Panc1 (cell line): ENCODE measurements around the gene ATP5MC2. TPM values are rescaled to one million over a fixed set of nuclear protein-coding genes. Genes with fewer than 3 reads are reported as not detected.

Experiments used
- ATAC-seq: fragments of 200-7000 bp; cut with Tn5 transposase; 2 replicates; pipeline ENCODE4 v1.9.1; 2020; ENCODE audit warnings: mild to moderate bottlenecking, moderate library complexity
- Bru-seq: library from RNA; stranded (reverse); fragments of 400-500 nt; gene quantifications from one replicate; lab custom pipeline; 2021; lab: Mats Ljungman, UMichigan
- BruChase-seq, 2 experiments: library from RNA; stranded (reverse); fragments of 400-500 nt; gene quantifications; one replicate each; lab custom pipeline; 2021; lab: Mats Ljungman, UMichigan
- BruUV-seq: library from RNA; stranded (reverse); fragments of 400-500 nt; replicated peaks from 2 replicates; lab custom pipeline; 2021; lab: Mats Ljungman, UMichigan
- CTCF ChIA-PET: fragments of 300-600 bp; sonication (Branson Sonifier 250); formaldehyde crosslinking; loops from one replicate; lab custom pipeline; 2022; ENCODE audit warnings: antibody characterized with exemption; lab: Charles Lee
- POLR2A ChIA-PET: fragments of 300-600 bp; sonication (Branson Sonifier 250); formaldehyde crosslinking; loops from one replicate; lab custom pipeline; 2022; ENCODE audit warnings: antibody characterized with exemption; lab: Charles Lee
- DNase-seq: peaks from one replicate; pipeline ENCODE4 v3.0.0-alpha.2; 2010; ENCODE audit warnings: low read depth, low spot score
- H3K27ac ChIP-seq: 2 replicates; pipeline ENCODE4 v1.5.1; 2011; ENCODE audit warnings: mild to moderate bottlenecking, low read length, inconsistent platforms
- H3K27me3 ChIP-seq: fragments of 200-500 bp; sonication (Bioruptor generic); 2 replicates; pipeline ENCODE4 v1.6.0; 2014; ENCODE audit warnings: low read length, inconsistent platforms; ENCODE audit not compliant: control insufficient read depth, insufficient read depth
- H3K36me3 ChIP-seq: fragments of 200-500 bp; sonication (Bioruptor generic); 2 replicates; pipeline ENCODE4 v1.5.1; 2014; ENCODE audit warnings: inconsistent platforms, mild to moderate bottlenecking, low read length, moderate library complexity; ENCODE audit not compliant: control insufficient read depth, insufficient read depth
- H3K4me1 ChIP-seq: 2 replicates; pipeline ENCODE4 v1.5.1; 2011; ENCODE audit warnings: inconsistent platforms, mild to moderate bottlenecking, low read length, moderate library complexity; ENCODE audit not compliant: control insufficient read depth, insufficient read depth
- H3K4me3 ChIP-seq, 2 experiments: 2 replicates each; pipeline ENCODE4 v1.5.1; 2011 to 2012; ENCODE audit warnings: low read depth in 2 of 2, low read length in 2 of 2, mild to moderate bottlenecking in 2 of 2, inconsistent platforms in 1 of 2, moderate library complexity in 1 of 2
- H3K9me3 ChIP-seq: fragments of 200-500 bp; sonication (Bioruptor generic); 2 replicates; pipeline ENCODE4 v1.5.1; 2014; ENCODE audit warnings: low read depth, mild to moderate bottlenecking, inconsistent platforms, low read length, moderate library complexity; ENCODE audit not compliant: control insufficient read depth, insufficient read depth
- POLR2AphosphoS5 ChIP-seq: IDR thresholded peaks from 2 replicates; pipeline ENCODE4 v1.6.1; 2012; ENCODE audit warnings: mild to moderate bottlenecking, low read depth, low read length, moderate library complexity
- SIN3A ChIP-seq: IDR thresholded peaks from 2 replicates; pipeline ENCODE4 v1.6.1; 2012; ENCODE audit warnings: low read depth, mild to moderate bottlenecking, low read length, moderate library complexity, borderline replicate concordance; ENCODE audit not compliant: insufficient read depth
- TCF7L2 ChIP-seq: IDR thresholded peaks from 2 replicates; pipeline ENCODE4 v1.6.1; 2011; ENCODE audit warnings: mild to moderate bottlenecking, low read depth, low read length, inconsistent platforms
- in situ Hi-C: cut with HindIII; loops from 2 replicates; pipeline ENCODE4 v1.10.0; 2016; ENCODE audit warnings: low sequenced_read_pairs, low pct_unique_long_range_greater_than_20kb
- intact Hi-C: fragments of 100-400 bp; cut with micrococcal nuclease; formaldehyde crosslinking; loops from one replicate; pipeline ENCODE4 v1.10.0; 2022; ENCODE audit not compliant: unreplicated experiment
- long read RNA-seq: library from polyadenylated mRNA; unstranded; transcript quantifications from one replicate; pipeline ENCODE4 v2.0.0, GENCODE V29; 2021; ENCODE audit not compliant: unreplicated experiment
- polyA plus RNA-seq: library from polyadenylated mRNA; unstranded; fragments of >200 nt; gene quantifications from one replicate; pipeline ENCODE4 v1.2.1, GENCODE V29; 2012; ENCODE audit warnings: missing spikeins; ENCODE audit not compliant: insufficient read length
- total RNA-seq: library from RNA; stranded (reverse); gene quantifications from one replicate; pipeline ENCODE4 v1.2.1, GENCODE V29; 2021; ENCODE audit not compliant: unreplicated experiment
- TF ChIP-seq, protein P1 (sequence below): fragments of 450-650 bp; IDR thresholded peaks from 2 replicates; pipeline ENCODE4 v1.5.1; 2017; ENCODE audit warnings: mild to moderate bottlenecking
- TF ChIP-seq, protein P2 (sequence below), 2 experiments: IDR thresholded peaks; 2 replicates each; pipeline ENCODE4 v1.6.1; 2011 to 2012; ENCODE audit warnings: low read depth in 2 of 2, control low read depth in 1 of 2, low read length in 1 of 2, mild to moderate bottlenecking in 1 of 2, moderate library complexity in 1 of 2; ENCODE audit not compliant: insufficient read depth in 1 of 2

Gene ATP5MC2
- total RNA-seq (290 TPM), Bru-seq, nascent RNA (percentile 90 among the genes with signal in this experiment), BruChase-seq, experiment 1, labeled RNA remaining after a 2-hour chase (percentile 74 among the genes with signal in this experiment), BruChase-seq, experiment 2, labeled RNA remaining after a 6-hour chase (percentile 82 among the genes with signal in this experiment)
- 456 TPM for polyA plus RNA-seq
- long read RNA-seq, transcript ATP5MC2-202 (5 exons, 878 nt), result major isoform, 98 of 145 reads
- long read RNA-seq, transcript ATP5MC2-203 (4 exons, 1,976 nt), result minor isoform, 26 of 145 reads
- long read RNA-seq, partial matches to known transcripts, result 9 of 145 reads
- long read RNA-seq, other reads (novel, unspliced or antisense), result 11 of 145 reads

DNA sequence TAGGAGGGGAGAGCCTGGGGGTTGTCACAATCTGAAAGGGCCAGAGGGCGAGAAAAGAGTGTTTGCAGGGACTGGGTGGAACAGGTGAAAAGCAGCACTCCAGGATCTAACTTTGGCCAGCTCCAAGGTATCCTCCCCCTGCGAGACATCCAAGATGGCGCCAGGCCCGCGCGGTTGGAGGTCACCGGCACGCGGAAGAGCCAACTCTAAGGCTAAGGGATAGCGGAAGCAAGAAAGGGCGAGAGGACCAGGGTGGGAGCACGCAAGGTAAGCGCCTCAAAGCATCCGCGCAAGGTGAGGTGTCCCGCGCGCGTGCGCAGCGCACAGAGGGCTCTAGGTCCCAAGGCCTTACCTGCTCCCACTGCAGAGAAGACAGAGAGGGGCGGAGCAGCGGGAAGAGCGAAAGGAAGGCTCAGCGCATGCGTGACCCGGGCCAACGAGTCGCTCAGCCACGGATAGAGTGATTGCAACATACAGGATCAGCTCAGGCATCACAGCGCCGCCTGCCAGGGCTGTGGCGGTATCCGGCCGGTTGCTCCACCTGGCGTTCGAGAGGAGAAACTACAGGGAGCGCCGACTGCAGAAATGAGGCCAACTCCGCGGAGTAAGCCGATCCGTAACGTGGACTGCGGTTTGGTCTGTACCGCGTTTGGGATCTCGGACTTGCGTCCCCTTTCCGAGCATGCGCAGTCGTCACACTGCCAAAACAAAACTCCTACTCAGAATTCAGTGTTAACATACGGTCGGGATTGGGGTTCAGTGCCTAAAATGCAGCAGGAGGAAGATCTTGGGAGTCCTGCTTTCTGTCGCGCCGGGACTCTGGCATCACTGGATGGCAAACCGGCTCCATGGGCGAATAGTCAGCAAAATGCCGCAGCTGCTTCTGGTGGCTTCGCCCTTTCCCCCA, at the start of gene ATP5MC2:
ATP5MC2 (minus strand) TSS at position 383 of the 907 bp plus-strand sequence. CDS start 3,469 bp downstream, outside the sequence.
- in situ Hi-C loops, result no loop called here
- BruUV-seq, result no TSS peak

More for the DNA sequence above, at the start of gene ATP5MC2:
- Histone ChIP-seq H3K27me3 (no peaks in the 10 kb centered on the region), H3K36me3 (peaks cover 5% of the 10 kb centered on the region), H3K4me3 (peak within 1 kb of the TSS; percentile 69 to 79), H3K9me3 (no peaks in the 10 kb centered on the region), H3K27ac (peak within 1 kb of the TSS; percentile 97), H3K4me1 (peaks cover 12% of the 10 kb centered on the region)
- peak; percentile 99 for DNase-seq
- POLR2A ChIA-PET, result interaction anchor here (0.6 to 0.9 kb wide), 2 partner anchors 58 to 132 kb away, joined by 4 to 5 read pairs; no protein-coding TSS in a partner anchor
- CTCF ChIA-PET, result interaction anchor here (0.6 to 1.4 kb wide), 4 partner anchors 17 to 133 kb away, joined by 3 to 5 read pairs (median 4); no protein-coding TSS in a partner anchor
- TF ChIP-seq POLR2AphosphoS5 (peak; percentile 81), TCF7L2 (peak; percentile 74), SIN3A (0 out of 2 replicates have a peak, but pooled peaks have one; percentile 69)
- TF ChIP-seq, protein P1, sequence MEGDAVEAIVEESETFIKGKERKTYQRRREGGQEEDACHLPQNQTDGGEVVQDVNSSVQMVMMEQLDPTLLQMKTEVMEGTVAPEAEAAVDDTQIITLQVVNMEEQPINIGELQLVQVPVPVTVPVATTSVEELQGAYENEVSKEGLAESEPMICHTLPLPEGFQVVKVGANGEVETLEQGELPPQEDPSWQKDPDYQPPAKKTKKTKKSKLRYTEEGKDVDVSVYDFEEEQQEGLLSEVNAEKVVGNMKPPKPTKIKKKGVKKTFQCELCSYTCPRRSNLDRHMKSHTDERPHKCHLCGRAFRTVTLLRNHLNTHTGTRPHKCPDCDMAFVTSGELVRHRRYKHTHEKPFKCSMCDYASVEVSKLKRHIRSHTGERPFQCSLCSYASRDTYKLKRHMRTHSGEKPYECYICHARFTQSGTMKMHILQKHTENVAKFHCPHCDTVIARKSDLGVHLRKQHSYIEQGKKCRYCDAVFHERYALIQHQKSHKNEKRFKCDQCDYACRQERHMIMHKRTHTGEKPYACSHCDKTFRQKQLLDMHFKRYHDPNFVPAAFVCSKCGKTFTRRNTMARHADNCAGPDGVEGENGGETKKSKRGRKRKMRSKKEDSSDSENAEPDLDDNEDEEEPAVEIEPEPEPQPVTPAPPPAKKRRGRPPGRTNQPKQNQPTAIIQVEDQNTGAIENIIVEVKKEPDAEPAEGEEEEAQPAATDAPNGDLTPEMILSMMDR, result peak; percentile 100
- TF ChIP-seq, protein P2, sequence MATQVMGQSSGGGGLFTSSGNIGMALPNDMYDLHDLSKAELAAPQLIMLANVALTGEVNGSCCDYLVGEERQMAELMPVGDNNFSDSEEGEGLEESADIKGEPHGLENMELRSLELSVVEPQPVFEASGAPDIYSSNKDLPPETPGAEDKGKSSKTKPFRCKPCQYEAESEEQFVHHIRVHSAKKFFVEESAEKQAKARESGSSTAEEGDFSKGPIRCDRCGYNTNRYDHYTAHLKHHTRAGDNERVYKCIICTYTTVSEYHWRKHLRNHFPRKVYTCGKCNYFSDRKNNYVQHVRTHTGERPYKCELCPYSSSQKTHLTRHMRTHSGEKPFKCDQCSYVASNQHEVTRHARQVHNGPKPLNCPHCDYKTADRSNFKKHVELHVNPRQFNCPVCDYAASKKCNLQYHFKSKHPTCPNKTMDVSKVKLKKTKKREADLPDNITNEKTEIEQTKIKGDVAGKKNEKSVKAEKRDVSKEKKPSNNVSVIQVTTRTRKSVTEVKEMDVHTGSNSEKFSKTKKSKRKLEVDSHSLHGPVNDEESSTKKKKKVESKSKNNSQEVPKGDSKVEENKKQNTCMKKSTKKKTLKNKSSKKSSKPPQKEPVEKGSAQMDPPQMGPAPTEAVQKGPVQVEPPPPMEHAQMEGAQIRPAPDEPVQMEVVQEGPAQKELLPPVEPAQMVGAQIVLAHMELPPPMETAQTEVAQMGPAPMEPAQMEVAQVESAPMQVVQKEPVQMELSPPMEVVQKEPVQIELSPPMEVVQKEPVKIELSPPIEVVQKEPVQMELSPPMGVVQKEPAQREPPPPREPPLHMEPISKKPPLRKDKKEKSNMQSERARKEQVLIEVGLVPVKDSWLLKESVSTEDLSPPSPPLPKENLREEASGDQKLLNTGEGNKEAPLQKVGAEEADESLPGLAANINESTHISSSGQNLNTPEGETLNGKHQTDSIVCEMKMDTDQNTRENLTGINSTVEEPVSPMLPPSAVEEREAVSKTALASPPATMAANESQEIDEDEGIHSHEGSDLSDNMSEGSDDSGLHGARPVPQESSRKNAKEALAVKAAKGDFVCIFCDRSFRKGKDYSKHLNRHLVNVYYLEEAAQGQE (IDR thresholded peaks at IDR 0.05; ENCODE audit: insufficient read depth in 1 of 2, low read depth in 2 of 2, low read length in 1 of 2), result no peak; a peak in 1 of 4 replicates
- intact Hi-C loops, result loop anchor here (5.0 kb wide), 1 partner anchor 129 kb away; no protein-coding TSS in a partner anchor
- peak; percentile 98 for ATAC-seq
